Retinal pigment epithelial cell (primary cell): ENCODE results near the gene PDGFRB.

ENCODE experiments used
- DNase-seq: peaks from one replicate; pipeline ENCODE4 v3.0.0-alpha.2; 2010; ENCODE audit warnings: low read depth
- H3K4me3 ChIP-seq: 2 replicates; pipeline ENCODE4 v1.5.1; 2011; ENCODE audit warnings: mild to moderate bottlenecking, low read length, control low read depth, moderate library complexity
- TF ChIP-seq, protein P1 (sequence below): conservative IDR thresholded peaks from 2 replicates; pipeline ENCODE4 v1.5.1; 2011; ENCODE audit warnings: low read depth, low read length, control low read depth, inconsistent platforms

PDGFRB gene

DNA sequence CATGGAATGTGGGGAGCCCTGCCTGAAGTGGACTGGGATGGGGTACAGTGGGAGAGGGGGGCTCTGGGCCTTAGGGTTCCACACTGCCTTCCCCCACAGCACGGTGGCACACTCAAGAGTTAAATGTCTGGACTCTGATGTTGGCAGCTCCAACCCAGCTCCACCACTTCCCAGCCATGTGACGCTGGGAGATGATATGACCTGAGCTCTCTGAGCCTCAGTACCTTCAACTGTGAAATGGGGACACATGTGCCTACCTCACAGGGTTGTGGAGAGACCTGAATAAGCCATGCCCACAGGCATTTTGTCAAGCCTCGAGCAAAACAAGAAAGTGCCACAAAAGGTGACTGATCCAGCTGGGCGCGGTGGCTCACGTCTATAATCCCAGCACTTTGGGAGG lies 3.4 kb upstream of the PDGFRB start:
- DNase-seq, result no peak
- TF ChIP-seq, protein P1, sequence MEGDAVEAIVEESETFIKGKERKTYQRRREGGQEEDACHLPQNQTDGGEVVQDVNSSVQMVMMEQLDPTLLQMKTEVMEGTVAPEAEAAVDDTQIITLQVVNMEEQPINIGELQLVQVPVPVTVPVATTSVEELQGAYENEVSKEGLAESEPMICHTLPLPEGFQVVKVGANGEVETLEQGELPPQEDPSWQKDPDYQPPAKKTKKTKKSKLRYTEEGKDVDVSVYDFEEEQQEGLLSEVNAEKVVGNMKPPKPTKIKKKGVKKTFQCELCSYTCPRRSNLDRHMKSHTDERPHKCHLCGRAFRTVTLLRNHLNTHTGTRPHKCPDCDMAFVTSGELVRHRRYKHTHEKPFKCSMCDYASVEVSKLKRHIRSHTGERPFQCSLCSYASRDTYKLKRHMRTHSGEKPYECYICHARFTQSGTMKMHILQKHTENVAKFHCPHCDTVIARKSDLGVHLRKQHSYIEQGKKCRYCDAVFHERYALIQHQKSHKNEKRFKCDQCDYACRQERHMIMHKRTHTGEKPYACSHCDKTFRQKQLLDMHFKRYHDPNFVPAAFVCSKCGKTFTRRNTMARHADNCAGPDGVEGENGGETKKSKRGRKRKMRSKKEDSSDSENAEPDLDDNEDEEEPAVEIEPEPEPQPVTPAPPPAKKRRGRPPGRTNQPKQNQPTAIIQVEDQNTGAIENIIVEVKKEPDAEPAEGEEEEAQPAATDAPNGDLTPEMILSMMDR, result no peak
- no peak overlapping the region for H3K4me3 ChIP-seq

DNA sequence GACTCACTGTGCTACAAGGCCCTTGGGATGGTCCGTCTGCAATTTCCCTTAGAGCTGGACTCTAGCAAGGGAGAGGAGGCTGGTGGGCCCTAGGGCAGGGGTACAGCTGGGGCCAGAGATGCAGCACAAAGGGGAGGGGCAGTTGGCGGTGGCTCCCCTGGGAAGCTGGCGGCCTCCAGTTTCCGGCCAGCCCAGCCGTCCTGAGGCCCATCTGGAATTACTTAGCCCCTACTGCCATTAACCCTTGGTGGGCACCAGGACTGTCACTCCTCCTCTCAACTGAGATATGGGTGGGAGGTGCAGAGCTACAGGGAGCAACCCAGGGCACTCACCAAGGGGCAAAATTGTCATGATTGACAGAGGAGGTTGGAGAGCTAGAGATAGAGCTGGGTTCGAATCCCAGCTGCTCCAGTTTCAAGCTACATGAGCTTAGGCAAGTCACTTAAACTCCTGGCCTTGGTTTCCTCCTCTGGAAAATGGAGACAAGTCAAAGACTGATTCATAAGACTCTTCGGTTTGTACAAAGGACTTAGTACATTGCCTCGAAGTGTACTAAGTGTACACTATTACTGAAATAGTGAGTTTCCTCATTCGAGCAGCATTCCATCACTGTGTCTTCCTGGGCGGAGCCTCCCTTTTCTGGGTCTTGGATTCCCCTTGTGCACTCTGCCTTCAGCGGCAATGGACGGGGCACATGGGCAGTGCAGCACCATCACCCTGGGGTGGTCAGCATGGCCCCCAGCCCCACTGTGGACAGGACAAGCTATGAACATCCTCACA lies 2.7 kb upstream of the PDGFRB start:
- H3K4me3 ChIP-seq, result no peak overlapping the region
- TF ChIP-seq, protein P1, result no peak
- no peak for DNase-seq

DNA sequence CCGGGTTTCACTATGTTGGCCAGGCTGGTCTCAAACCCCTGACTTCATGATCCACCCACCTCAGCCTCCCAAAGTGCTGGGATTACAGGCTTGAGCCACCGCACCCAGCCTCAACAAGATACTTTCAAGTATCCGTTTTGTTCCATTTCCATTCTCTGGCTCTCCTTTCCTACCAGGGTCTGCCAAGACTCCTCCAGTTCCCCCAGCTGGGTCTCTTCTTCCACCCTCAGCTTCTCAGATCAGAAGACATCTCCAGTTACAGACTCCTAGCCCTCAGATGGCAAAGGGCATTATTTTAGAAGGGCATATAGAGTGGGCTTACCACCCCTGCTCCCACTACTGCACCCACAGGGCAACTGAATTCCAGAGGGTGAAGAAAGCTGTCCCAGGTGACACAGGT lies 1.5 kb upstream of the PDGFRB start:
- no peak for DNase-seq
- TF ChIP-seq, protein P1, result no peak
- H3K4me3 ChIP-seq, result no peak overlapping the region

DNA sequence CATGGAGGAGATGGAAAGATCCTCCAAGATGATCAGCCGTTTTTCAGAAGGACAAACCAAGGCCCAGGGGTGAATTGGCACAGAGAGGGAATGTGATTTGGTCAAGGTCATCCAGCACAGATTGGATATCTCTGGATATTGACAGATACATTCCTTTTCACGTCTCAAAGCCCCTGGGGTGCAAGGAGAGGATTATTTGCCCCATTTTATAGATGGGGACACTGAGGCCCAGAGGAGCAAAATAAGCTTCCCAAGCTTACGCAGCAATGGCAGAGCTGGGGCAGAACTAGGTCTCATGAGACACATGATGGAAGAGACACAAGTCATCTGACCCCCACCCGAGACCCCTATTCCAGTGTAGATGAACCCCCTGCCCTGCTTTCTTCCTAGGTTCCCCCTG lies 895 bp upstream of the PDGFRB start:
- DNase-seq, result no peak
- no peak overlapping the region for H3K4me3 ChIP-seq
- TF ChIP-seq, protein P1, result no peak

DNA sequence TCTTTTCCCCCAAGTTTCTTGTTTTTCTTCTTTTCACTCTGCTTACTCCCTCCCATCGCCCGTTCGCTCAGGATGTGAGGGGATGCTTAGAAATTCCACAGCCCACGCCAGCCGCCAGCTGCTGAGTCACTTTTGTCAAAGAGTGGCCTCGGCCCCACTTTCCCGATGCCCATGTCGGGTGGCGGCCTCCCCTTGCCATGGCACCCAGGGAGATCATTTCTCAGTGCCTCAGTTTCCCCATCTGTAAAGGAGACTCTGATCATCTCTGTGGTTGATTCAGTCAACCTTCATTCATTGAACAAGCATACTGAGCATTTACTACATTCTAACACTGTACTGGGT lies 353 bp upstream of the PDGFRB start:
- H3K4me3 ChIP-seq, result peak overlapping the region; percentile 79
- DNase-seq, result no peak
- TF ChIP-seq, protein P1, result no peak

DNA sequence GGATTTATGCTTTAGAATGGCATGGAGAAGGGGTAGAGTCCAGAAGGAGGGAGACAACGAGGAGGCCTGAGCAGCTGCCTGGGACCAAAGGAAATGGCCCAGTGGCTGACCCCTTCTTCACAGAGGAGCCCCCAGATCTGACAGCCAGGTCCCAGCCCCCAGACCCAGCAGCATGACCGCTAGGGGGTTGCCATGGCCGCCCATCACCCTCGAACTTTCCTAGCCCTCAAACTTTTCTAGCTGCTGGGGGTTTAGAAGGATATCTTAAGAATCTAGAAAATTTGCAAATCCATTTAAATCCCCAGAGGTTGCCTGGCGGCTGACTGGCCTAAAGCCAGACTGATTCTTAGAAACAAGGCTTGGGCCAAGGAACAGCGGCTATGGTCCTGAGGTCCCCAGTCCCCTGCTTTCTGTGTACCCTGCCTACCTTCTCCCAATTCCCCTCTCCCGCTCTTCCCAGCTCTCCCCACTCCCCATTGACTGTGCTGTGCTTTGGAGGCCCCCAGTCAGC lies 972 bp downstream of the PDGFRB start:
- TF ChIP-seq, protein P1, result peak; percentile 25
- peak; percentile 84 for DNase-seq
- peak overlapping the region; percentile 79 for H3K4me3 ChIP-seq

DNA sequence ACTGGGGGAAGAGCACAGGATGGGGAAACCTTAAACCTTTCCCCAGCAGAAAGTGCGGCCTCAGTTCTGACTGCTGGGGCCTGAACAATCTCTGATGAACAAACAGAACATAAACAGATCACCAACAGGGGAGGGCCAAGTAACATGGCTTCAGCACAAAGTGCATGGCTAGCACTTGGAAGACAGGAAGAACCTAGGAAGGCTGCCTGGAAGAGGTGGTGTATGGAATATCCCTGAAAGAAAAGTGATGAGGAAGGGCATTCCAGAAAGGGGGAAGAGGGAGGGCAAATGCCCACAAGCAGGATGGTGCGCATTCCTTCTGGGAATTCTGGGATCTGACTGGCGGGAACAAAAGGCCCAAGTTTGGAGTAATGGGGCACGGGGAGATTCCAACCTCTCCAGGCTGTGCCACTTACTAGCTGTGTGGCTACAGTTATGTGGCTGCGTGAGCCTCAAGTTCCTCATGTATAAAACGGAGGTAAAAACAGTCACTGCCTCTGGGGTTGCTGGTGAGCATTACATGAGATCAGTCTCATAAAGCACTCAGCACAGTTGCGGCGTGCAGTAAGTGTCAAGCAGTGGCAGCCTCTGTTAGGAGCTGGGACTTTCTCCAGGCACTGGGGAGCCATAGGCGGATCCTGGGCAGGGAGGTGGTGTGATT lies 1.6 kb downstream of the PDGFRB start:
- TF ChIP-seq, protein P1, result peak; percentile 17
- DNase-seq, result peak; percentile 86
- peak overlapping the region; percentile 79 for H3K4me3 ChIP-seq
